K562 (cell line): ENCODE measurements around the gene FMN2.

Experiments used
- CTCF ChIP-seq, 3 experiments: IDR thresholded peaks in 2 of 3; conservative IDR thresholded peaks in 1 of 3; 2 replicates each; pipeline ENCODE4 v1.5.1; 2011 to 2012; ENCODE audit warnings: low read length in 3 of 3, mild to moderate bottlenecking in 3 of 3, control low read depth in 2 of 3, improper control_type of control experiment in 1 of 3, inconsistent platforms in 1 of 3, low read depth in 1 of 3, mixed read lengths in 1 of 3, moderate library complexity in 1 of 3; ENCODE audit not compliant: insufficient read depth in 2 of 3
- EP300 ChIP-seq: IDR thresholded peaks from 2 replicates; pipeline ENCODE4 v1.6.1; 2012; ENCODE audit warnings: low read length, improper control_type of control experiment
- ETV5 ChIP-seq: sonication (generic); formaldehyde crosslinking; IDR thresholded peaks from 2 replicates; pipeline ENCODE4 v1.4.0; 2020; ENCODE audit warnings: low read depth, mild to moderate bottlenecking, missing genetic modification reagents
- FOXK2 ChIP-seq, 2 experiments: fragments of 450-650 bp; IDR thresholded peaks in 1 of 2; conservative IDR thresholded peaks in 1 of 2; 2 replicates each; pipeline ENCODE4 v1.6.1; 2016; ENCODE audit warnings: low read depth in 2 of 2, mild to moderate bottlenecking in 1 of 2
- JUND ChIP-seq, 2 experiments: IDR thresholded peaks; 2 replicates in 1 of 2; 3 replicates in 1 of 2; pipeline ENCODE4 v1.6.1; 2011; ENCODE audit warnings: borderline replicate concordance in 2 of 2, low read depth in 2 of 2, low read length in 2 of 2, improper control_type of control experiment in 1 of 2, missing biosample characterization in 1 of 2, missing genetic modification characterization in 1 of 2, missing genetic modification reagents in 1 of 2
- KDM4B ChIP-seq, 2 experiments: fragments of 450-650 bp in 1 of 2; sonication (generic) in 1 of 2; IDR thresholded peaks; 2 replicates each; pipeline ENCODE4 v1.6.1; 2016 to 2017; ENCODE audit warnings: borderline replicate concordance in 2 of 2, antibody characterized with exemption in 1 of 2, low read depth in 1 of 2, mild to moderate bottlenecking in 1 of 2
- MXI1 ChIP-seq: IDR thresholded peaks from 2 replicates; pipeline ENCODE4 v1.6.1; 2011; ENCODE audit warnings: low read depth, mild to moderate bottlenecking, improper control_type of control experiment, low read length
- MYC ChIP-seq, 2 experiments: fragments of 250-450 bp in 1 of 2; sonication (Bioruptor Pico) in 1 of 2; IDR thresholded peaks; 2 replicates each; pipeline versions ENCODE4 v1.5.1 to v1.6.1; 2012 to 2021; ENCODE audit warnings: low read depth in 2 of 2, borderline replicate concordance in 1 of 2, improper control_type of control experiment in 1 of 2, low read length in 1 of 2, mild to moderate bottlenecking in 1 of 2, moderate library complexity in 1 of 2
- PBX2 ChIP-seq, 2 experiments: IDR thresholded peaks in 1 of 2; conservative IDR thresholded peaks in 1 of 2; 2 replicates each; pipeline ENCODE4 v1.6.1; 2016; ENCODE audit warnings: low read depth in 2 of 2, mild to moderate bottlenecking in 1 of 2, missing compliant biosample characterization in 1 of 2, missing genetic modification characterization in 1 of 2, moderate library complexity in 1 of 2
- POLR2A ChIP-seq: fragments of 450-650 bp; conservative IDR thresholded peaks from 2 replicates; pipeline ENCODE4 v1.6.1; 2016
- SNIP1 ChIP-seq: fragments of 450-650 bp; IDR thresholded peaks from 2 replicates; pipeline ENCODE4 v1.7.1; 2017; ENCODE audit warnings: low read depth, mild to moderate bottlenecking
- ZBTB49 ChIP-seq: sonication (generic); formaldehyde crosslinking; IDR thresholded peaks from 2 replicates; pipeline ENCODE4 v1.8.0; 2022; ENCODE audit warnings: missing genetic modification reagents, mild to moderate bottlenecking, borderline replicate concordance

- no peak for TF ChIP-seq ETV5 (CRISPR knock-in tag)
- no peak for TF ChIP-seq CTCF (IDR thresholded peaks at IDR 0.05 in 2 of 3, conservative IDR thresholded peaks at IDR 0.05 in 1 of 3; ENCODE audit: insufficient read depth in 2 of 3, low read depth in 1 of 3, low read length in 3 of 3)
- no peak for TF ChIP-seq ZBTB49
- no peak for TF ChIP-seq SNIP1
- TF ChIP-seq MYC (IDR thresholded peaks at IDR 0.05; ENCODE audit: low read depth, low read length): no peak
- no peak for TF ChIP-seq MYC (CRISPR knock-in tag; IDR thresholded peaks at IDR 0.05; ENCODE audit: borderline replicate concordance, low read depth)
- no peak for TF ChIP-seq POLR2A
- TF ChIP-seq PBX2 (CRISPR knock-in tag; IDR thresholded peaks at IDR 0.05; ENCODE audit: low read depth): no peak
- TF ChIP-seq PBX2 (tag; conservative IDR thresholded peaks at IDR 0.05; ENCODE audit: low read depth): no peak
- no peak for TF ChIP-seq FOXK2 (conservative IDR thresholded peaks at IDR 0.05 in 1 of 2, IDR thresholded peaks at IDR 0.05 in 1 of 2; ENCODE audit: low read depth in 2 of 2)
- TF ChIP-seq EP300: no peak
- TF ChIP-seq MXI1: no peak
- no peak for TF ChIP-seq JUND (IDR thresholded peaks at IDR 0.05; ENCODE audit: borderline replicate concordance, low read depth, low read length)
- TF ChIP-seq JUND (tag; IDR thresholded peaks at IDR 0.05; ENCODE audit: borderline replicate concordance, low read depth, low read length): no peak
- TF ChIP-seq KDM4B (IDR thresholded peaks at IDR 0.05; ENCODE audit: borderline replicate concordance in 2 of 2, low read depth in 1 of 2): no peak
These were observed 56.6 kb downstream of the FMN2 start for GRCh38 chr1:240148333-240148732.
